HG02571 (cell line): ENCODE data around the gene MBD5.

Experiments
- ATAC-seq: cut with Tn5 transposase; IDR thresholded peaks from one replicate; pipeline ENCODE4 v1.9.1; 2021; ENCODE audit warnings: mild to moderate bottlenecking, moderate library complexity; ENCODE audit not compliant: unreplicated experiment

Gene MBD5

DNA sequence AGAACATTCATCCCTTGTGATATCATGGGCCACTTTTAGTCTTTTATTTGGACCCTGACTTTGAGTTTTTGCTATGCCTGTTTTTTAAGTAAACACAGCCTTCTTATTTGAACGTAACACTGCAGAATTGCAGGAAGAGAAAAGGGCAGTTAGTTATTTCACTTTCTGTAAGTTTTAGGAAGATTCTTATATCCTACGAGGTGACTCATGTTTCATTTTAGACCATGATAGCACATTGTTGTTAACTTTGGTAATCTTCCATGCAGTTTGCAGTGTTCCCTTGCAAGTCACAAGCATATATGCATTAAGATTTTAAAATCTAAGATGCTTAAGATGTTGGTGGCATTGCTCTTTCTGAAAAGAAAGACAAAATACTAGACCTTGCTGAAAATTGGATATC is 495.1 kb downstream of the MBD5 start:
- no peak for ATAC-seq

DNA sequence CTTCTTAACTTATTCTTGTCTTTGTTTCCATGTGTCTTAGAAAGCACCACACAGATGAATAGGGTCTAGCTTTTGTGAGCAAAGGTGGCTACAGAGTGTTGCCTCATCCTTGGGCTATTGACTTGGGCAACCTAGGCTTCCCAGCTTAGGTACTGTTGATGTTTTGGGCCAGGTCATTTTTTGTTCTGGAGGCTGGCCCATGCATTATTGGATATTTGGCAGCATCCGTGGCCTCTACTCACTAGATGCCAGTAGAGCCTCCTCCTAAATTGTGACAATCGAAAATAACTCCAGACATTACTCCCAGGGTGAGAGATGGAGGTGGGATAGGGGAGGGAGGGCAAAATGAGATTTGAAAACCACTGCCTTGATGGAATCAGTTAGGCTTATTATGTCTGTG is 496.4 kb downstream of the MBD5 start:
- ATAC-seq, result no peak

DNA sequence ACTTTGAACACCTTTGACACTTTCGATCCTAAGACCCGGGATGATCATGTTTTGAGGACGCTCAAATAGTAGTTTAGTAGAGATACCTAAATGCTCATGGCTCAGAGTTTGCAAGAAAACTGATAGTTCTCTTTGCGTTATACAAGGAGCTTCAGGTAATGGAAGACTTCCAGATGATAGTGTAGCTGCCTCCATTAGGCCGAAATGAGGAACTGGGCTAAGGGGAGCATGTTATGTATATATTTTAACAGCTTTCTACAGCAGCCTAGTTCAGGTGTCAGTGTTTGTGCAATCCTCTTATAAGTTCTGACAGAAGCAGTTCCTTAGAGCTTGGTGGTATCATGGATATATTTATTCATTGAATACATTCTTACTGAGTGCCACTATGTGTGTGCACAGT is 496.9 kb downstream of the MBD5 start:
- ATAC-seq, result no peak

DNA sequence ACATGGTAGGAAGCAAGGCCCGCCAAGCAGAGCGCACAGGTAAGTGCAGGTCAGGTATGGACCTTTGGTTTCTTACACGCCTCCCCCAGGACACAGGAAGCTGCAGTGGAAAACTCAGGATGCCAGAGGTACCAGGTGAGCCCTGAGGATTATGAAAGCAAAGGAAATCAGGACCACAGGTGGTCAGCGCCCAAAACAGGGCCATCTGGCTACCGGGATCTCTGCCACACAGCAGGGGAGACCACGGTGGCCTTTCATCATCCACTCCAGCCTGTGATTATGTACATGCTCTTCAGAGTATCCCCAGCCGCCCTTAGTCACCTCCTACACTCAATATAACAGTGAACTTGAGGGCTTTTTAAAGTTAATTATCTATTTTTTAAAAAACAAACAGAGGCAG is 498.1 kb downstream of the MBD5 start:
- no peak for ATAC-seq

DNA sequence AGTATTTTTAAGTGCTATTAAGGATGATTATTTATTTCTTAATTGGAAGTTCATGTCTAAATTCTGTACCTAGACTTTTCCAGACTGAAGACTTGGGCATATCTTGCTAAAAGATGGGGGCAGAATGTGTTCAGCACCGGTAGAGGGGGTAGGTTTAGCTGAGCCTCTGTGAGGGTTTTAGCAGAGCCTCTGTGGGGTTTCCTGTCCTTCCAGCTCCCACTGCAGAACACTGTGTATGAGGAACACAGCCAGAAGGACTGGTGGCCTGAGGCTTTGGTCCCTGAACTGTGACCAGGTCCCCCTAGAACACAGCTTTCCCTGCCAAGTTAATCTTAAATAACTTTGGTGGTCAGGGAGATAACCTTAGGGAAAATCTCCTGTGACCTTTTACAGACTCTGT is 500.3 kb downstream of the MBD5 start:
- ATAC-seq, result no peak

DNA sequence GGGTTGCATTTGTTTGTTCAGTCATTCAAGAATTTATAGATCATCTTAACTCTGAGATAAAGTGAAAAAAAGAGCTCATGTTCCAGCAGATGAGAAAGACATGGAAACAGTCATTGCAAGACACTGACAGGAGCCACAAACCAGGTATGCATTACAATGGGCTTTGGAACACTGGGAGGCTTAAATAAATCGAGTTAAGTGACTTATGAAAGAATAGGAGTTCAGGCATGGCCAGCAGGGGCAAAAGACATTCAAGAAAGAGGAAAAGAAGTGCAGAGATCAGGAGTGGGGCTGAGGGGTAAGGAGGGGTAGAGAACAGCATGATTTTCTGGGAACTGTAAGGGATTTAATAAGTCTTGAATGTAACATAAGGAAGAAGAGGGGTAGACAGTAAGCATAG is 502.4 kb downstream of the MBD5 start:
- ATAC-seq, result no peak

DNA sequence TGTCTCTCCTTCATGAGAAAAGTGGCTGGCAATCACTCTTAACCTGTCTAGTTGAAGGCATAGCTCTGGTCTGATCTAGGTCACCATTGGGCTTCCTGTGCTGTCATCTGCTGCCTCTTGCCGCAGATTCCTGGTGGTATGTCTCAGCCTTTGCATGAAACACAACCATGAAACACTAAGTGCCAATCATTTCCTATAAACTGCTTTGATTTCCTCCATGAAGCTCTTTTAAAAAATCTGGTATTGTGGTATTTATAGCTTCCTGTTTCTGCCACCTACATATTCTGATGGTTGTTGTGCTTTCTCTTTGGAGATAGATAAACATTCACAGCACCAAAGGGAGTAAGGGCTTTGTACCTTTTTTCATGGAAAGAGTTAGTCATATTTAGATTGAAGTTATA is 503.6 kb downstream of the MBD5 start:
- ATAC-seq, result no peak

DNA sequence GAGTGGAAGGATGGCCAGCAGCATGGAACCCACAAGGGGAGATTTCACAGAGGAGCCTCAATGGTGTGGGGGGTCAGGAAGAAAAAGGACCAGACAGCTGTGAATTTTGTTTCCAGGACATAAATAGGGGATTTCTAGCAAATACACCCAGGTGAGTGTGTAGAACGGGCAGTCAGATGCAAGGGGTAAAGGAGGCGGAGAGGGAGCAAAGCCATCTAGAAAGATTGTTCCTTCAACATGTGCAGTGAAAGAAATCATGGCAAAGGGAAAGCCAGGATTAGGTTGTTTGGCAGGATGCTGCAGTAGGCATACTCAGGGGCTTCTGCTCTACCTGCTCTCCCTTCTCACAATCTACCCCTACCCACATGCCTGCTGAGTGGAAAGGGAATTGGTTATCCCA is 504.2 kb downstream of the MBD5 start:
- ATAC-seq, result no peak

DNA sequence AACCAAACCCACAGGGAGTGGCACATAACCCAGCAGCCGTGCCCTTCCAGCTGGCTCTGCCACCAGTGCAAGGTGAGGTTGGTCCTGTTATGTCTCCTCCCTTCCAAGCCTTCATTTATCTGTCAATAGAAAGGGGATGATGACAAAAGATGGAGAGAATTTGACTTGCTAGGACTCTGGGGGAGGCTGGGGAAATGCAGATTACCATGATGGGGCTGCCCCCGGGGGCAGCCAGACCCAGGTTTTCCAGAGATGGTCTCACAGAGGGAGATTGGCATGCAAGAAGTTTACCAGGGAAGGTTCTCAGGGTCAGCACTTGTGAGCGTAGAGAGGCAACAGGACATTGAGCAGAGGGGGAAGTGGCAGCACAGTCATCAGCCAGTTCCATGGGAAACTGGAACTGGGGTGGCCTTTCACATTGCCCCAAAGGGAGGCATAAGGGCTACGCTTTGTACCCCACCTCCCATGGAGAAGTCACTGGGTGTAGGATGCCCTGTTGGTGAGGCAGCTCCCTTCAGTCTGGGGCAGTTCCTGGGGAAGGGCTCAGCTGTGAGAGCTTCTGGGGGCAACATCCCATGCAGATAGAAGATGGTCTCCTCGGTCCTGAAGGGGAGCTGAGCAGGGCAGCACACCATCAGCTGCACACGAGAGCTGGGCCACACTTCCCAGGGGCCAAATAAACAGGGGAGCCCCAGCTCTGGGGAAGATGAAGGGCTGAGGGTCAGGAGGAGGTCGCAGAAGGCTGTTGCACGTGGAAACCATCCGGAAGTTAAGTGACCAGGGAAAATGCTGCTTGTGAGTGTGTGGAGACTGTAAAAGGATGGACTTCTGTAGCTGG is 505.8 kb downstream of the MBD5 start:
- ATAC-seq, result no peak

DNA sequence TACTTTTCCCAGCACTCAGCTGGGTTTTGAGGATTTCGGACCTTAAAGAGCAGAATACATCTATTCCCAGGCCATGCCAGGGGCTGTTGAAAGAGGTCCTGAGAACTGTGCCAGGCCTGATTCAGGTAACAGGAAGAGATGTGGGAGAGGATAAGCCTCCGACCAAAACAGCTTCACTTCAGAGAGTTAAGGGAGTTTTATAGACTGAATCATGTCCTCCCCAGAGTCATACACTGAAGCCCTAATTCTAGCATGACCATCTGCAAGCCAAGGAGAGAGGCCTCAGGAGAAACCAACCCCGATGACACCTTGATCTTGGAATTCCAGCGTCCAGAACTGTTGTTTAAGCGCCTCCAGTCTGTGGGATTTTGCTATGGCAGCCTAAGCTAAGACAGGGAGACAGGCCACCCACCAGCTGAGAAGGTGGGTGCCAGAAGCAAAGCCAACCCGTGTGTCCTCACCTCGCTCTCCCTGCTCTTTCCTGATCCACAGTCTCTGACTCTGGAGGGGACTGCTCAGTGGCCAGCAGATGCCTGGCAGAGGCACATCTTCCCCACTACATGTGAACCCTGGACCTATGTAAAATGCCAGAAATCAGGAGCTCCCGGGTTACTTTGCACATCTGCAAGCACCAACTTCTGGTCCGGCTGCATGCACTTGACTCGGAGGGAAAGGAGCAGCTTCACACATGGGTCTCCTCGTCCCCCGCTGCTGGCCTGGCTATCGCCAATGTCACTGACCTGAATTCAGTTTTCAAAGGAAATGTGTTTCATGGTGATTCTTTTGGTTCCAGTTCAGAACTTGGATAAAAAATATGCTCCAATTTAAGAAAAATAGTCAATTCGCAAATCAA is 506.8 kb downstream of the MBD5 start:
- no peak for ATAC-seq

DNA sequence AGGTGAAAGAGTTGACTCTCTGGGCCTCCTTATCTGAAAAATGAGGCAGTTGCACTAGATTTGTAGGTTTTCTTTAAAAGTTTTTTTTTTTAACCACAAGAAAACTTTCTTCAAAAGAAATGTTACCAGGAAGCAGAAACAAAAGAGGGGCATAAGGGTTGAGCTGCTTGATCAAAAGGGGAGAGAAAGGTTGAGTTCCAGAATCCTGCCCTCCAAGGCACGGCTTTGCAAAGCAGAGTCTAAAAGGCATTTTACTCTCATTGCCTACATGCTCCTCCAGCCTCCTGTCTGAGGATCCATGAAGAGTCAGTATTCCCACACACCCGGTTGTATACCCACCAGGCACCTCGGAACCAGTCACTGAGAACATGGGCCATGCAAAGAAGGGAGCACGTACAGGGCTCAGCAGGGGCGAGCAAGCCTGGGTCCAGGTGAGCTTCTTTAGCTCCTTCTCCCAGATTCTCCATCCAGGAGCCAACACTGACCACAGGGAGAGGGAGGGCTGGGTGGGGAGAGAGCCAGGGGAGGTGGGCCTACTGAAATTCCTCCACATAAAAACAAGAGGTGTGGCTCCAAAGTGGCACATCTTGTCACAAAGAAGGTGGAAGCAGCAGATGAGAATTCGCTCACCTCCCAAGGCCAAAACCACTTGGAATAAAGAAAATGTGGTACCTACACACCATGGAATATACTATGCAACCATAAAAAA is 507.6 kb downstream of the MBD5 start:
- ATAC-seq, result no peak

DNA sequence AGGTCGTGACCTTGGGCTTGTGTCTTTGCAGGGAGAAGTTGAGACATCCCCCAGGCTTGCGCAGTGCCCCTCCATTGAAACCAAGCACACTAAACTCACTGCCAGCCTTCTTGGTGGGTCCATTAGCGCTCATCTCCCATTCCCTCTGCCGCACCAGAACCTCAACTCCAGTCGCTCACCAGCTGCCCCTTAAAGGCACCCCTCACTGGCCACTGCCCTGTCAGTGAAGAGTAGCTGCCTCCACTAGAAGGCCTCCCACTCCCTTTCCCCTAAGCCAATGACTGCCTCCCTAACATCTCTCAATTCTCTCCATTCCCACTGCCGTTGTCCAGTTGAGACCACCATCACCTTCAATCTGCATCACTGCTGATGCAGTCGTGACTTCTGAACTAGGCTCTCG is 508.9 kb downstream of the MBD5 start:
- no peak for ATAC-seq

DNA sequence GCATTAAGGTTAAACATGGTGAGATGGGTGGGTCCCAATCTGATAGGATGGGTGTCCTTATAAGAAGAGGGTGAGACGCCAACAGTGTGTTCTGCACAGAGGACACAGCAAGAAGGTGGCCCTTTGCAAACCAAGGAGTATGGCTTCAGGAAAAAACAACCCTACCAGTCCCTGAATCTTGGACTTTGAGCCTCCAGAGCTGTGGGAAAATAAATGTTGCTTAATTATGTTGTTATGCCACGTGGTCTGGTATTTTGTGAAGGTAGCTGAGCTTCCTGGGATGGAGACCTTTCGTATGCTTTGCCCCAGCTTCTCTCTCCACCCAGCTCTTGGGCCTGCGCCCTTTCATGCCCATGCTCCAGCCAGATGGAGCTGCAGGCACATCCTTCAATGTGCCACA is 509.5 kb downstream of the MBD5 start:
- ATAC-seq, result no peak

DNA sequence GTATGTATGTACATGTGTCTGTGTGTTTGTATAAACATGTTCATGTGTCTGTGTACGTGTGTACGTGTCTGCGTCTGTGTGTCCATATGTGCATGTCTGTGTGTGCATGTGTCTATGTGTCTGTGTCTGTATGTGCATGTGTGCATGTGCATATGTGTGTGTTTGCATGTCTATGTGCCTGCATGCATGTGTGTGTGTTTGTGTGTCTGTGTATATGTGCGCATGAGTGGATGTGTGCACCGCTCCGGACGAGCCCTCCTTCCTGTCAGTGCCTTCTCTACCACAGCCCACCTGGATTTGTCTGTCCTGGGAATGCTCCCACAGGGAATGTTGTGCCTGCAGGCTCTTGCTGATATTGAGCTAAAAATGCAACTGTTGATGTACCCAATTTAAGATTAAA is 510.3 kb downstream of the MBD5 start:
- no peak for ATAC-seq

DNA sequence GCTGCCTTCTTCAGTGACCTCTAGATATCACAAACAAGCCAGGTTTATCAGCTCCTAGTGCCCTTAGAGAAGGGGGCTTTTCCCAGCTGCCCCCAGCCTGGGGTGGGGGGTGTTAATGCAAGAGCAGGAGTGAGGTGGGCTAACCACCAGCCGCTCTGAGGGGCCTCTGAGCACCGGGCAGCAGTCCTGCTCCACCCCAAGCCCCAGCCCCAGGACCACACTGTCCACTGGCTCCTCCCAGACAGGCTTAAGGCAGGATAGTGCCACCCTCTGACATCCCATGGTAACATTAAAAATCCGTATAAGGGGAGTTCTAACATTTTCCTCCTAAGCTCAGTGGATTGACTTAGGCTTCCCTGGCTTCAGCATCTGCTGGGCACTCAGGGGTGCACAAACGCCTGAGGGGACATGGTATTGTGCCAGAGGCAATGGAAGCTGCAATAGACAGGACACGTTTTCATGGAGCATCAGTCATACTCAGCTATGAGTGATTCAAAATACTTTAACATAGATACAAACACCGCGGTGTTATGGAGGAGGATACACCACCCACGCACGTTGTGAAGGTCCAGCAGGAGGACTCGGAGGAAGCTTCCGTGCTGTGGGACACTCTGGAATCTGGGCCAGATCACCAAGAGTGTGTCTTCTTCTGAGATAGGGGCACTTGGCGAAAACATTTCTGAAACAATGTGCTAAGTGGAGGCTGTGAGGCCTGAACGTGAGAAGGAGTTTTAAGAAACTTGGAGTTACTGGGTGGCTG is 511.0 kb downstream of the MBD5 start:
- ATAC-seq, result no peak

DNA sequence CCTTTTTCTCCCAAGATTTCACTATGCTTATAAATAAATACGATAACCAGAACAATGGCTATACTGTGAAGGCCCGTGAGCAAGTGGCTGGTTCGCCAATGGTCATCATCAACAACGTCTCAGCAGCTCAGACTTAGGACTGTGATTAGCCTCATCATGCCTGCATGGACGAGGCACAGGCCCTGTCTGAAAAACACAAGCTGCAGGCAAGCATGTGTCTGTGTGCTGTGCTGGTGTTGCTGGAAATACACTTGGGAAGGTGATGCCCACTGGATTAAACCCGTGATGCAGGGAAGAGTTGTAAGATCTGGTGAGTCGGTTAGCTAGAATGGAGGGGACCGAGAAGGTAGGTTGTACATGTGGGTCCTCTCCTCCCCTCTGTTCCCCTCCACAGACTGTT is 512.1 kb downstream of the MBD5 start:
- ATAC-seq, result no peak

DNA sequence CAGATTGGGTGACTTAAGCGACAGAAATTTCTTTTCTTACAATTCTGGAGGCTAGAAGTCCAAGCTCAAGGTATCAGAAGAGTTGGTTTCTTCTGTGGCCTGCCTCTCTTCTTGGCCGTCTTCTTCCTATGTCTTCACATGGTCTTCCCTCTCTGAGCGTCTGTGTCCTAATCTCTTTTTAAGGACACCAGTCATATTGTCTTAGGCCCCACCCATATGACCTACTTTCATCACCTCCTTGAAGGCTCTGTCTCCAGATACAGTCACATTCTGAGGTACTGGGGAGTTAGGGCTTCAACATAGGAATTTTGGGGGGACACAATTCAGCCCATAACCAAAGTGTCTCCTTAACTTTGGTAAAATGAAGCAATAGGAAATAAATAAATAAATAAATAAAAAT is 512.8 kb downstream of the MBD5 start:
- no peak for ATAC-seq

DNA sequence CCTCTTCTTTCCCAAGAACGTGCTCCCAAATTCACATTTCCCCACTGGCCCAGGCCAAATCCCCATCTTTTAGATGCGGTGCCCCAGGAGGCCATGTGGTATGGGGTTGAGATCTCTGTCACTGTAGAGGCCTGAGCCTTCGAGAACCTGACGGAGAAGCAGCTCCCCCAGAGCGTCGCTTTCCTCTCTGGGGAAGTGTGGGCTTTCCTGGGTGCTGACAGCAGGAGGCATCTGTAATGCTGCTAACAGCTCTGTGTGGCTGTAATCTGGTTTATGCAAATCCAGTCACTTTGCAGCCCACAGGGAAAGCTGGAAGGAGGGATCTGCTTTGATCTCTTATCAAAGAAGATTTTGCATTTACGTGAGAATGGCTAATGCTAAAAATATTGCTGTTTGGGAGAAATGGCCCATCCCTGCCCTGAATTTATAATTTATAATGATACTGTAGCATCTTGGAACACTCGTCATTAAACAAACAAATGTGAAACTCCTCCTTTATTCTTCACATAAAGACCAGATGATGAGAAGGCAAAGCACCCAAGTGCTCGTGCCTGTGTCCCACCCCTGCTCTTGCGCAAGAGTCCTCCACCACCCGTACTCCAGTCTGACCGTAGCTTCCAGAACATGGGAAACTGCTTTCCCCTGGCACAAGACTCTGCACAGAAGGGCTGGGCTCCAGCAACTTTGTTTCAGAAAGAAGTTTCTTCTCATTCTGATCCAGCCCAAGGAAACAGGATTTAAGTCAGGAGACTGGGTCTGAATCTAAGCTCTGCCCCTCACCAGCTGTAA is 513.7 kb downstream of the MBD5 start:
- ATAC-seq, result no peak

DNA sequence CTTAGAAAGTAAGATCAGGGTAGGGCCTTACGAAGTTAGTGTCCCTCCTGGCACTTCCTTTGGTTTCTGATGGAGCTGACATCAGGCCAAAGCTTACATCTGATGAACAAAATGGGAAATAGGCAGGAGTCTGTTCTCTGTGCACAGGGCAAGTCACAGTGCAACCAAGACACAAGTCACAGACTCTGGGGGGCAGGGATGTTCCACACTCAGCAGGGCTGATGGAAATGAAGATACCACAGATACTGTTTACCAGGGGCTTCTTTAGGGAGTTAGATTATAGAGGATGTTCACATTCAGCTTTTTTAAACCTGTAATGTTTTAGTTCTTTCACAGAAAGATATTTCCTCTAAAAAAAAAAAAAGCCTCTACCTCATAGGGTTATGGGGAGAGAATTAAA is 517.5 kb downstream of the MBD5 start:
- ATAC-seq, result no peak

DNA sequence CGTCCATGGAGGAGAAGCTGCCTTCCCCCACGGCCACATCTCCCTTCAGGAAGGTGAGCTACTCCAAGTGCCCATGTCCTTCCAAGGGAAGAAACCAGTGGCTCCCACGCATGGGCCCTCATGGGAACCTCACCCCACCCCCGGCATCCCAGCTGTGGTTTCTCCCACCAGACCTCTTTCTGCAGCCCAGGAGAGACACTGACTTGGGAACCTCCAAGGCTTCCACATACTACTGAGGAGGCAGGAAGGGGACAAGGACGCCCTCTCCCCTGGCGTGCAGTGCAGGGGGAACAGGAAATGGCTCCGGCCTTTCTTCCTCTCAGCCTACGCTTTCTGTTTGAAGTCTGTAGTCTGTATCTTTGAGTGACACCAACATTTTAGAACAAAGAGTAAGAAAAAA is 519.1 kb downstream of the MBD5 start:
- ATAC-seq, result peak; percentile 66
